ENCODE results near the gene PLCL1.

PLCL1 gene

GRCh38 chr2:198060277-198060676, 255.9 kb downstream of the PLCL1 start:
- DNase-seq (ENCODE audit: low spot score), result no peak

- DNase-seq (ENCODE audit: low spot score), result no peak
These were observed 258.4 kb downstream of the PLCL1 start for GRCh38 chr2:198062826-198063225.

GRCh38 chr2:198063242-198063641, 258.8 kb downstream of the PLCL1 start:
- DNase-seq (ENCODE audit: low spot score), result no peak

- DNase-seq (ENCODE audit: low spot score), result no peak
These were observed 260.9 kb downstream of the PLCL1 start for GRCh38 chr2:198065322-198065721.

- DNase-seq (ENCODE audit: low spot score), result no peak
These were observed 262.2 kb downstream of the PLCL1 start for GRCh38 chr2:198066597-198066996.

- no peak for DNase-seq (ENCODE audit: low spot score)
These were observed 268.3 kb downstream of the PLCL1 start for GRCh38 chr2:198072655-198073054.

GRCh38 chr2:198073253-198073652, 268.9 kb downstream of the PLCL1 start:
- DNase-seq (ENCODE audit: low spot score), result no peak

- DNase-seq (ENCODE audit: low spot score), result no peak
These were observed 273.1 kb downstream of the PLCL1 start for GRCh38 chr2:198077477-198077876.

GRCh38 chr2:198080879-198081765, 276.7 kb downstream of the PLCL1 start:
- DNase-seq (ENCODE audit: low spot score), result no peak

GRCh38 chr2:198084156-198084555, 279.8 kb downstream of the PLCL1 start:
- no peak for DNase-seq (ENCODE audit: low spot score)

GRCh38 chr2:198096002-198096401, 291.6 kb downstream of the PLCL1 start:
- no peak for DNase-seq (ENCODE audit: low spot score)

GRCh38 chr2:198096965-198097364, 292.6 kb downstream of the PLCL1 start:
- no peak for DNase-seq (ENCODE audit: low spot score)

- DNase-seq (ENCODE audit: low spot score), result peak; percentile 17
These were observed 293.2 kb downstream of the PLCL1 start for GRCh38 chr2:198097630-198098029.

- DNase-seq (ENCODE audit: low spot score), result no peak
These were observed 294.0 kb downstream of the PLCL1 start for GRCh38 chr2:198098386-198098785.

- peak; percentile 85 for DNase-seq (ENCODE audit: low spot score)
These were observed 294.5 kb downstream of the PLCL1 start for GRCh38 chr2:198098918-198099317.

- DNase-seq (ENCODE audit: low spot score), result peak; percentile 36
These were observed 296.0 kb downstream of the PLCL1 start for GRCh38 chr2:198100346-198100745.

- DNase-seq (ENCODE audit: low spot score), result no peak
These were observed 297.3 kb downstream of the PLCL1 start for GRCh38 chr2:198101688-198102087.

GRCh38 chr2:198102120-198102519, 297.7 kb downstream of the PLCL1 start:
- no peak for DNase-seq (ENCODE audit: low spot score)

- DNase-seq (ENCODE audit: low spot score), result no peak
These were observed 298.5 kb downstream of the PLCL1 start for GRCh38 chr2:198102856-198103255.

GRCh38 chr2:198106621-198107385, 302.4 kb downstream of the PLCL1 start:
- no peak for DNase-seq (ENCODE audit: low spot score)

GRCh38 chr2:198113316-198113715, 308.9 kb downstream of the PLCL1 start:
- no peak for DNase-seq (ENCODE audit: low spot score)

- DNase-seq (ENCODE audit: low spot score), result no peak
These were observed 309.7 kb downstream of the PLCL1 start for GRCh38 chr2:198114064-198114463.

GRCh38 chr2:198115201-198115600, 310.8 kb downstream of the PLCL1 start:
- no peak for DNase-seq (ENCODE audit: low spot score)

Data from putamen (tissue), 1 donor.